Neural cell (in vitro differentiated cells): ENCODE measurements around the gene TACC2.

ENCODE experiments used
- CTCF ChIP-seq: fragments of 450-650 bp; IDR thresholded peaks from 2 replicates; pipeline ENCODE4 v1.5.1; 2014; ENCODE audit warnings: antibody characterized with exemption, mild to moderate bottlenecking, moderate library complexity; ENCODE audit not compliant: poor library complexity, severe bottlenecking
- EP300 ChIP-seq: fragments of 450-650 bp; conservative IDR thresholded peaks from 2 replicates; pipeline ENCODE4 v1.6.1; 2014; ENCODE audit warnings: antibody characterized with exemption, mild to moderate bottlenecking, moderate library complexity; ENCODE audit not compliant: poor library complexity, severe bottlenecking
- EZH2 ChIP-seq: fragments of 200-600, 300-800 bp; shearing (Covaris generic), sonication (generic); IDR thresholded peaks from 2 replicates; pipeline ENCODE4 v1.6.1; 2014; ENCODE audit warnings: antibody characterized with exemption, low read length, borderline replicate concordance, mild to moderate bottlenecking; ENCODE audit not compliant: insufficient read depth, poor library complexity, severe bottlenecking
- MXI1 ChIP-seq: fragments of 450-650 bp; conservative IDR thresholded peaks from 2 replicates; pipeline ENCODE4 v1.6.1; 2014; ENCODE audit warnings: antibody characterized with exemption, mild to moderate bottlenecking; ENCODE audit not compliant: poor library complexity, severe bottlenecking
- POLR2AphosphoS5 ChIP-seq: IDR thresholded peaks from 2 replicates; pipeline ENCODE4 v1.6.1; 2012
- RAD21 ChIP-seq: fragments of 450-650 bp; conservative IDR thresholded peaks from 2 replicates; pipeline ENCODE4 v1.6.1; 2014; ENCODE audit warnings: antibody characterized with exemption, mild to moderate bottlenecking, moderate library complexity
- REST ChIP-seq: IDR thresholded peaks from 2 replicates; pipeline ENCODE4 v1.6.1; 2012; ENCODE audit warnings: borderline replicate concordance
- SMC3 ChIP-seq: fragments of 450-650 bp; conservative IDR thresholded peaks from 2 replicates; pipeline ENCODE4 v1.6.1; 2014; ENCODE audit warnings: antibody characterized with exemption, mild to moderate bottlenecking, moderate library complexity; ENCODE audit not compliant: poor library complexity
- TAF1 ChIP-seq: IDR thresholded peaks from 2 replicates; pipeline ENCODE4 v1.6.1; 2012; ENCODE audit warnings: low read depth

GRCh38 chr10:122097935-122098334, 109.0 kb downstream of the TACC2 start:
- TF ChIP-seq CTCF = no peak
- TF ChIP-seq TAF1 = no peak
- no peak for TF ChIP-seq SMC3
- TF ChIP-seq EZH2 = no peak
- no peak for TF ChIP-seq RAD21
- no peak for TF ChIP-seq REST
- TF ChIP-seq EP300 = no peak
- TF ChIP-seq POLR2AphosphoS5 = no peak
- TF ChIP-seq MXI1 = no peak
